NAMALWA (cell line): ENCODE data around the gene SERPINA12.
"Not testable (repeated sequence)": the region's sequence is repeated elsewhere in the genome, so short reads cannot be mapped to it uniquely, and the experiment has no call there.

Experiments used
- DNase-seq: peaks from one replicate; pipeline ENCODE4 v3.0.0-alpha.2; 2015; ENCODE audit warnings: low spot score

SERPINA12 gene

GRCh38 chr14:94491511-94491910 lies 17.8 kb downstream of the SERPINA12 start:
- no peak for DNase-seq

- no peak for DNase-seq
Measured at GRCh38 chr14:94489336-94489735, 19.9 kb downstream of the SERPINA12 start.

- no peak for DNase-seq
Measured at GRCh38 chr14:94486883-94487282, 22.4 kb downstream of the SERPINA12 start.

- peak; percentile 58 for DNase-seq
Measured at GRCh38 chr14:94485944-94486841, 23.1 kb downstream of the SERPINA12 start.

GRCh38 chr14:94484481-94484880 lies 24.8 kb downstream of the SERPINA12 start:
- DNase-seq = no peak

- DNase-seq = no peak
Measured at GRCh38 chr14:94483729-94484275, 25.5 kb downstream of the SERPINA12 start.

- DNase-seq = peak; percentile 42
Measured at GRCh38 chr14:94483071-94483451, 26.2 kb downstream of the SERPINA12 start.

GRCh38 chr14:94482132-94483070 lies 26.9 kb downstream of the SERPINA12 start:
- DNase-seq = not testable (repeated sequence)

- no peak for DNase-seq
Measured at GRCh38 chr14:94481468-94482131, 27.7 kb downstream of the SERPINA12 start.

GRCh38 chr14:94480809-94481208 lies 28.5 kb downstream of the SERPINA12 start:
- no peak for DNase-seq

- DNase-seq = no peak
Measured at GRCh38 chr14:94478420-94478819, 30.8 kb downstream of the SERPINA12 start.

- DNase-seq = peak; percentile 46
Measured at GRCh38 chr14:94476023-94476422, 33.2 kb downstream of the SERPINA12 start, which contains the start of gene SERPINA9. SERPINA9 (minus strand) TSS chr14:94476197; CDS start chr14:94469840, 6,357 bp downstream.

- no peak for DNase-seq
Measured at GRCh38 chr14:94474581-94475031, 34.7 kb downstream of the SERPINA12 start.

GRCh38 chr14:94473666-94474410 lies 35.4 kb downstream of the SERPINA12 start:
- DNase-seq = no peak

- no peak for DNase-seq
Measured at GRCh38 chr14:94472842-94473241, 36.4 kb downstream of the SERPINA12 start.

- no peak for DNase-seq
Measured at GRCh38 chr14:94471045-94471444, 38.2 kb downstream of the SERPINA12 start.

GRCh38 chr14:94470311-94470710 lies 39.0 kb downstream of the SERPINA12 start:
- DNase-seq = no peak

- no peak for DNase-seq
Measured at GRCh38 chr14:94469261-94469660, 40.0 kb downstream of the SERPINA12 start.

GRCh38 chr14:94467728-94468520 lies 41.3 kb downstream of the SERPINA12 start:
- no peak for DNase-seq
